Brain microvascular endothelial cell (primary cell): ENCODE results near the gene KIAA1217.

Source experiments
- DNase-seq: peaks from one replicate; pipeline ENCODE4 v3.0.0-alpha.2; 2020
- H3K27ac ChIP-seq: fragments of 250-450 bp; sonication (Bioruptor Pico); 2 replicates; pipeline ENCODE4 v1.5.1; 2020; ENCODE audit warnings: mild to moderate bottlenecking, moderate library complexity
- H3K27me3 ChIP-seq: fragments of 250-450 bp; sonication (Bioruptor Pico); replicated peaks from 2 replicates; pipeline ENCODE4 v1.5.1; 2020; ENCODE audit warnings: mild to moderate bottlenecking
- H3K36me3 ChIP-seq: fragments of 250-450 bp; sonication (Bioruptor Pico); replicated peaks from 2 replicates; pipeline ENCODE4 v1.5.1; 2020; ENCODE audit warnings: mild to moderate bottlenecking
- H3K4me3 ChIP-seq: 2 replicates; pipeline ENCODE4 v1.5.1; 2011; ENCODE audit warnings: low read depth, mild to moderate bottlenecking, control low read depth, low read length, moderate library complexity
- in situ Hi-C: cut with HindIII; loops from 2 replicates; pipeline ENCODE4 v1.10.0; 2017; ENCODE audit warnings: low sequenced_read_pairs, low pct_ligation_motif_present
- TF ChIP-seq, protein P1 (sequence below): IDR thresholded peaks from 2 replicates; pipeline ENCODE4 v1.5.1; 2011; ENCODE audit warnings: low read depth, mild to moderate bottlenecking, moderate library complexity, low read length, control low read depth, inconsistent platforms; ENCODE audit errors: missing control alignments

Gene KIAA1217

DNA sequence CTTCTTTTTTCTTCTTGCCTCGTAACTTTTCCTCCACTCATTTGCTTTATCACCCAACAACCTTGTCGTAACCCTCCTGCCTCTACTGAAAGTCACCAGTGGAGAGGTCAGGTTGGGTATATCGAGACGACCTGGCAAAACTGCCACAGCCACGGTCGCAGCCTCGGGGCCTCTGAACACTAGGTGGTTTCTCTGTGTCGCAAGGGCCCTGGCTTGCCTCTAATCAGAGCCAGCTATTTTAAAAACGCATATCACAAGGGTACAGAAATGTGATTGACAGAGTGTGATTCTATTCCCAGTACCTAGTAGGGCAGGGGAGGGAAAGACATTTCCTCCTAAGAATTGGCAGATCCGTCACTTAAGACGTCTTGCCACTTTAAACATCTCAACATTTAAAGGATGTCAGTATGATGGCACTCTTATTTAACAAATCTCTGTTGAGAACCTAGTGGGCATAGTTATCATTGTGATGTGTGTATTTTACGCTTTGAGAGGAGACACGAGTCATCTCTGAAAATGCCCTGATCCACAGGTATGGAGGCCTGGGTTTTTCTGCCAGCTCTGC is 317.2 kb downstream of the KIAA1217 start:
- H3K27ac ChIP-seq: no peak overlapping the region
- H3K36me3 ChIP-seq: peaks cover 17% of the 10 kb centered on the region
- TF ChIP-seq, protein P1, sequence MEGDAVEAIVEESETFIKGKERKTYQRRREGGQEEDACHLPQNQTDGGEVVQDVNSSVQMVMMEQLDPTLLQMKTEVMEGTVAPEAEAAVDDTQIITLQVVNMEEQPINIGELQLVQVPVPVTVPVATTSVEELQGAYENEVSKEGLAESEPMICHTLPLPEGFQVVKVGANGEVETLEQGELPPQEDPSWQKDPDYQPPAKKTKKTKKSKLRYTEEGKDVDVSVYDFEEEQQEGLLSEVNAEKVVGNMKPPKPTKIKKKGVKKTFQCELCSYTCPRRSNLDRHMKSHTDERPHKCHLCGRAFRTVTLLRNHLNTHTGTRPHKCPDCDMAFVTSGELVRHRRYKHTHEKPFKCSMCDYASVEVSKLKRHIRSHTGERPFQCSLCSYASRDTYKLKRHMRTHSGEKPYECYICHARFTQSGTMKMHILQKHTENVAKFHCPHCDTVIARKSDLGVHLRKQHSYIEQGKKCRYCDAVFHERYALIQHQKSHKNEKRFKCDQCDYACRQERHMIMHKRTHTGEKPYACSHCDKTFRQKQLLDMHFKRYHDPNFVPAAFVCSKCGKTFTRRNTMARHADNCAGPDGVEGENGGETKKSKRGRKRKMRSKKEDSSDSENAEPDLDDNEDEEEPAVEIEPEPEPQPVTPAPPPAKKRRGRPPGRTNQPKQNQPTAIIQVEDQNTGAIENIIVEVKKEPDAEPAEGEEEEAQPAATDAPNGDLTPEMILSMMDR: no peak
- DNase-seq: no peak
- in situ Hi-C loops: no loop called here
- H3K4me3 ChIP-seq: no peak overlapping the region
- no peaks in the 10 kb centered on the region for H3K27me3 ChIP-seq

DNA sequence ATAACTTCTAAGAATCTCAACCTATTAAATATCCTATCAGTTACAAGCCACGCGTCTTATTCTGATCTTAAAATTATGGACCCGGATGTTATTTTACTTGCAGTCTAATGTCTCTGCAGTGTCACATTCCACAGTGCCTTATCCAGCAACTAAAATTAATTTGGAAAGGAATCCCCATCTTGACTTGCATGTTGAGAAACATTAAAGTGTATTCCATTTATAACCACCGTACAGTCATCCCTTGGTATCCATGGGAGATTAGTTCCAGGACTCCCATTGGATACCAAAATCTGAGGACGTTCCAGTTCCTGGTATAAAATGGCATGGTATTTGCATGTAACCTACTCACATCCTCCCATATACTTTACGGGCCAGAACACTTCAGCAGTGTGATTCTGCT is 320.0 kb downstream of the KIAA1217 start:
- no peak for DNase-seq
- in situ Hi-C loops: no loop called here
- Histone ChIP-seq H3K27me3 (no peaks in the 10 kb centered on the region), H3K36me3 (peaks cover 29% of the 10 kb centered on the region), H3K27ac (no peak overlapping the region), H3K4me3 (no peak overlapping the region)
- TF ChIP-seq, protein P1: no peak

DNA sequence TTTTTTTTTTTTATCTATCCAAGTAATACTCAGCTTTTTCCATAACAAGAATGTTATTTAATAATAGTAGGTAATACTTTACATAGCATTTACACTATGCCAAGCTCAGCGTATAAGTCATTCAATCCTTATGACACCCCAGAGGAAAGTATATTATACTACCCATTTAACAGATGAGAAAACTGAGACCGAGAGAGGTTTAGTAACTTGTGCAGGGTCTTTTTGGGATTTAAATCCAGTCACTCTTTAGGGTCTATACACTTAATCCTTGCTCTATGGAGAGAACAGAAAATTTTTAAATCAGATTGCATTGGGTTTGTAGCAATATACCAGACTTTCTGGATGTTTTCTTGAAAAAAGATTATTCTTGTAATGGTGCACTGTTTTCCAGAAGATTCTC is 322.5 kb downstream of the KIAA1217 start:
- no peak overlapping the region for H3K27ac ChIP-seq
- in situ Hi-C loops: no loop called here
- TF ChIP-seq, protein P1: no peak
- peaks cover 28% of the 10 kb centered on the region for H3K36me3 ChIP-seq
- DNase-seq: no peak
- no peak overlapping the region for H3K4me3 ChIP-seq
- no peaks in the 10 kb centered on the region for H3K27me3 ChIP-seq

DNA sequence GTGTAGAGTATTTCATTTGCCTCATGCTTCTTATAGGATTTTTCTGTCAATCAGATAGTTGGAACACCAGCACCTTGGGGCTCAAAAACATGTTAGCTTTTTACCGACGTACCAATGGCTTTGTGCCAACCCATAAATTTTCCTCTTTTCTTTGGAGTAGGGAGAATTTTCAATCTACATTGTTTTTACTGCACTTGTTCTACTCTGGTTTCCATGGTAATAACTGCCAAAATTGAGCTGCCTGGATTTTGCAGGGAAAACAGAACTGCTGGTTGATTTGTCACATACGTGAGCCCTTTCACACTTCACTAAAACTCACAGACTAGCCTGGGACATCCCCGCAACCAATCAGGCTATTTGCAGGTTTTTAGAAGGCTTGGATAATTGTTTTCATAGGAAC is 325.0 kb downstream of the KIAA1217 start:
- in situ Hi-C loops: no loop called here
- H3K27ac ChIP-seq: no peak overlapping the region
- no peak for DNase-seq
- H3K27me3 ChIP-seq: no peaks in the 10 kb centered on the region
- TF ChIP-seq, protein P1: no peak
- H3K36me3 ChIP-seq: peaks cover 31% of the 10 kb centered on the region
- no peak overlapping the region for H3K4me3 ChIP-seq

DNA sequence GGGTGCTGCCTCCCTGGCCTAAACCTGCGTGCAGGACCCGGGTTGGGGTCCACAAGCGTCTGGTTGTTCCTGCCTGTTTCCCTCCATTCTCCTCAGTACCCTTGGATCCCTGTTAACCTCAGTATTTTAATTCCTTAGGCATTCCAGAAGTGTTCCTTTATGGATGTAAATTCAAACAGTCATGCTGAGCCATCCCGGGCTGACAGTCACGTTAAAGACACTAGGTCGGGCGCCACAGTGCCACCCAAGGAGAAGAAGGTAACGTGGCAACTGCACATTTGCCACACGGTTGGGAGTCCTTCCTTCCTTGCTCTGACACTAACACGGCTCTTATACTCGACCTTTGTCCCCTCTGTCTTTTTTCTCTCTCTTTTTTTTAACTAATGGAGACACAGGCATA is 327.7 kb downstream of the KIAA1217 start:
- no peaks in the 10 kb centered on the region for H3K27me3 ChIP-seq
- no peak for DNase-seq
- in situ Hi-C loops: no loop called here
- peaks cover 31% of the 10 kb centered on the region for H3K36me3 ChIP-seq
- TF ChIP-seq, protein P1: no peak
- no peak overlapping the region for H3K27ac ChIP-seq
- H3K4me3 ChIP-seq: no peak overlapping the region

DNA sequence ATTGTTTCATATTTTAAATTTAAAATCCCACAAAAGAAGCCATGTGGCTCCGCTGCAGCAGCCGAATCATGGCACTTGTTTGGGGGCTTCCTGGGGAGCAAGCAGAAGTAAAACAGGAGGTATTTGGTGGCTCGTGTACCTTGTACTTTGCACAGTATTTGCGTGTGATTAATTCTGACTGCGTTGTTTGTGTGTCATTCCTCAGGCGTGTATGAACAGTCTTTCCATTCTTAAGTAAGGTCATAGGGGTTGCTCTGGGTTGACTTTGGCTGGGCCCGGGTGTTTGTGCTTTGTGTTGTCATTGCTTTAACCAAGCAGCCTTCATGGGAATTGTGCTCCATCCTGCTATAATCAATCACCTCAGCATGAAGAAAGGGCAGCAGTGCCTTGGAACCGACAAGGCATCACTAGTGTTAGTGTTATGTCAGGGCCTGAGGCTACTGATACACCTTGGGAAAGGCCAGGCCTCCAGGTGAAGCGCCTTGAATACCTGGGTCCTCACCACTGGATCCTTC is 332.4 kb downstream of the KIAA1217 start:
- no peak overlapping the region for H3K27ac ChIP-seq
- no peaks in the 10 kb centered on the region for H3K27me3 ChIP-seq
- TF ChIP-seq, protein P1: no peak
- no peak overlapping the region for H3K4me3 ChIP-seq
- in situ Hi-C loops: no loop called here
- DNase-seq: no peak
- peaks cover 21% of the 10 kb centered on the region for H3K36me3 ChIP-seq
